Upper lobe of left lung (tissue), 4 donors: ENCODE results near the gene ZDHHC17.

Experiments used
- EP300 ChIP-seq, 4 donors: sonication (generic); formaldehyde crosslinking; IDR thresholded peaks; one replicate each; pipeline ENCODE4 v1.5.1; 2017; ENCODE audit warnings: antibody characterized with exemption in 4 of 4, control low read depth in 2 of 4
- POLR2A ChIP-seq, 4 donors: fragments of 450-650 bp; IDR thresholded peaks; one replicate each; pipeline ENCODE4 v1.5.1; 2016 to 2017; ENCODE audit warnings: antibody characterized with exemption in 4 of 4, mild to moderate bottlenecking in 2 of 4
- TF ChIP-seq, protein P1 (sequence below), 6 experiments: fragments of 450-650 bp in 4 of 6; fragments of 200-600 bp in 2 of 6; sonication (generic) in 2 of 6; IDR thresholded peaks; one replicate each; pipeline ENCODE4 v1.5.1; 2016 to 2019; ENCODE audit warnings: antibody characterized with exemption in 6 of 6

GRCh38 chr12:76855271-76855670 lies 91.4 kb downstream of the ZDHHC17 start:
- TF ChIP-seq, protein P1, sequence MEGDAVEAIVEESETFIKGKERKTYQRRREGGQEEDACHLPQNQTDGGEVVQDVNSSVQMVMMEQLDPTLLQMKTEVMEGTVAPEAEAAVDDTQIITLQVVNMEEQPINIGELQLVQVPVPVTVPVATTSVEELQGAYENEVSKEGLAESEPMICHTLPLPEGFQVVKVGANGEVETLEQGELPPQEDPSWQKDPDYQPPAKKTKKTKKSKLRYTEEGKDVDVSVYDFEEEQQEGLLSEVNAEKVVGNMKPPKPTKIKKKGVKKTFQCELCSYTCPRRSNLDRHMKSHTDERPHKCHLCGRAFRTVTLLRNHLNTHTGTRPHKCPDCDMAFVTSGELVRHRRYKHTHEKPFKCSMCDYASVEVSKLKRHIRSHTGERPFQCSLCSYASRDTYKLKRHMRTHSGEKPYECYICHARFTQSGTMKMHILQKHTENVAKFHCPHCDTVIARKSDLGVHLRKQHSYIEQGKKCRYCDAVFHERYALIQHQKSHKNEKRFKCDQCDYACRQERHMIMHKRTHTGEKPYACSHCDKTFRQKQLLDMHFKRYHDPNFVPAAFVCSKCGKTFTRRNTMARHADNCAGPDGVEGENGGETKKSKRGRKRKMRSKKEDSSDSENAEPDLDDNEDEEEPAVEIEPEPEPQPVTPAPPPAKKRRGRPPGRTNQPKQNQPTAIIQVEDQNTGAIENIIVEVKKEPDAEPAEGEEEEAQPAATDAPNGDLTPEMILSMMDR (IDR thresholded peaks at IDR 0.05), result no peak
- TF ChIP-seq EP300 (IDR thresholded peaks at IDR 0.05), result no peak
- no peak for TF ChIP-seq POLR2A (IDR thresholded peaks at IDR 0.05)
